K562 (cell line): ENCODE results near the gene FAM83F. TPM values are rescaled to one million over a fixed set of nuclear protein-coding genes. Genes with fewer than 3 reads are reported as not detected.

Source experiments
- BRCA1 ChIP-seq, 2 experiments: fragments of 450-650 bp in 1 of 2; sonication (generic) in 1 of 2; formaldehyde crosslinking in 1 of 2; IDR thresholded peaks; 2 replicates each; pipeline versions ENCODE4 v1.5.0 to v1.6.1; 2017 to 2020; ENCODE audit warnings: mild to moderate bottlenecking in 1 of 2, missing genetic modification reagents in 1 of 2
- CEBPG ChIP-seq, 3 experiments: fragments of 200-800 bp in 1 of 3; sonication (Bioruptor generic) in 1 of 3; sonication (generic) in 1 of 3; formaldehyde crosslinking in 1 of 3; IDR thresholded peaks in 2 of 3; conservative IDR thresholded peaks in 1 of 3; 2 replicates each; pipeline versions ENCODE4 v1.6.1 to v1.8.0; 2016 to 2022; ENCODE audit warnings: missing compliant biosample characterization in 2 of 3, missing genetic modification characterization in 2 of 3, mild to moderate bottlenecking in 1 of 3, missing genetic modification reagents in 1 of 3
- CGGBP1 ChIP-seq: fragments of 250-450 bp; sonication (Bioruptor Pico); IDR thresholded peaks from 2 replicates; pipeline ENCODE4 v1.9.0; 2021; ENCODE audit warnings: mild to moderate bottlenecking
- CHD7 ChIP-seq: fragments of 200-600 bp; sonication (generic); IDR thresholded peaks from one replicate; pipeline ENCODE4 v1.6.1; 2012; ENCODE audit warnings: mild to moderate bottlenecking, low read depth, low read length, inconsistent platforms
- GTF2E2 ChIP-seq: fragments of 200-800 bp; sonication (Bioruptor generic); IDR thresholded peaks from 2 replicates; pipeline ENCODE4 v1.6.1; 2016; ENCODE audit warnings: missing genetic modification characterization, missing compliant biosample characterization
- HDGF ChIP-seq: fragments of 450-650 bp; IDR thresholded peaks from 2 replicates; pipeline ENCODE4 v1.6.1; 2016
- KLF13 ChIP-seq: fragments of 450-650 bp; IDR thresholded peaks from 2 replicates; pipeline ENCODE4 v1.6.1; 2016; ENCODE audit warnings: missing genetic modification characterization, low read depth, mild to moderate bottlenecking, missing compliant biosample characterization, moderate library complexity, borderline replicate concordance
- PCBP2 ChIP-seq: fragments of 200-400 bp; formaldehyde crosslinking; IDR thresholded peaks from 2 replicates; pipeline ENCODE4 v1.6.1; 2018; ENCODE audit warnings: low read length, low read depth, mild to moderate bottlenecking, moderate library complexity; ENCODE audit not compliant: poor library complexity, severe bottlenecking
- PHB ChIP-seq: fragments of 250-450 bp; sonication (Bioruptor Pico); IDR thresholded peaks from 2 replicates; pipeline ENCODE4 v1.5.0; 2021
- PHF20 ChIP-seq: fragments of 450-650 bp; IDR thresholded peaks from 2 replicates; pipeline ENCODE4 v1.6.1; 2018; ENCODE audit not compliant: partially characterized antibody
- PHTF2 ChIP-seq: fragments of 250-450 bp; sonication (Bioruptor Pico); IDR thresholded peaks from 2 replicates; pipeline ENCODE4 v1.5.0; 2021; ENCODE audit warnings: mild to moderate bottlenecking
- POLR2B ChIP-seq: fragments of 450-650 bp; IDR thresholded peaks from 2 replicates; pipeline ENCODE4 v1.6.1; 2018; ENCODE audit warnings: low read depth; ENCODE audit not compliant: partially characterized antibody
- PTBP1 ChIP-seq: fragments of 200-400 bp; formaldehyde crosslinking; IDR thresholded peaks from 2 replicates; pipeline ENCODE4 v1.6.1; 2017; ENCODE audit warnings: low read depth, low read length
- SIN3A ChIP-seq, 2 experiments: fragments of 150-350 bp in 1 of 2; IDR thresholded peaks; 2 replicates each; pipeline ENCODE4 v1.6.1; 2011 to 2016; ENCODE audit warnings: borderline replicate concordance in 2 of 2, low read depth in 2 of 2, low read length in 2 of 2, mild to moderate bottlenecking in 2 of 2, moderate library complexity in 2 of 2; ENCODE audit not compliant: control insufficient read depth in 1 of 2
- TBP ChIP-seq: optimal IDR thresholded peaks from 2 replicates; pipeline ENCODE3; 2011; ENCODE audit warnings: low read depth, low read length, improper control_type of control experiment
- ZBTB8A ChIP-seq: fragments of 450-650 bp; IDR thresholded peaks from 2 replicates; pipeline ENCODE4 v1.6.1; 2018; ENCODE audit warnings: mild to moderate bottlenecking, moderate library complexity; ENCODE audit not compliant: partially characterized antibody
- ZNF696 ChIP-seq: fragments of 250-450 bp; sonication (Bioruptor Pico); conservative IDR thresholded peaks from 2 replicates; pipeline ENCODE4 v1.4.0; 2020; ENCODE audit warnings: mild to moderate bottlenecking, moderate library complexity
- polyA plus RNA-seq, 8 experiments: library from polyadenylated mRNA; depleted of rRNA in 4 of 8; stranded (reverse) in 5 of 8; unstranded in 3 of 8; fragments of >200 nt; fragmentation: Nextera tagmentation in 2 of 8; fragmentation: Illumina TruSeq in 1 of 8; extraction: Ambion mirVana in 2 of 8; extraction: Trizol in 1 of 8; gene quantifications; 2 replicates each; pipeline versions ENCODE4 v1.2.1 to v1.2.3, GENCODE V29; 2011 to 2014; ENCODE audit warnings: inconsistent platforms in 1 of 8, missing spikeins in 1 of 8
- total RNA-seq, 7 experiments: library from RNA; depleted of rRNA in 6 of 7; stranded (reverse); fragments of >200 nt in 6 of 7; fragmentation: Illumina TruSeq in 2 of 7; extraction: Trizol in 2 of 7; gene quantifications; 2 replicates each; pipeline versions ENCODE4 v1.2.1 to v1.2.3, GENCODE V29; 2011 to 2021; ENCODE audit warnings: low replicate concordance in 1 of 7

The FAM83F gene
- total and polyA plus RNA-seq, 9 of the 15 experiments (the other 6 are each of a cell fraction or from before 2014, with no cell fraction given): under 0.01 to 0.13 (median 0.04) TPM; not detected in 1

DNA sequence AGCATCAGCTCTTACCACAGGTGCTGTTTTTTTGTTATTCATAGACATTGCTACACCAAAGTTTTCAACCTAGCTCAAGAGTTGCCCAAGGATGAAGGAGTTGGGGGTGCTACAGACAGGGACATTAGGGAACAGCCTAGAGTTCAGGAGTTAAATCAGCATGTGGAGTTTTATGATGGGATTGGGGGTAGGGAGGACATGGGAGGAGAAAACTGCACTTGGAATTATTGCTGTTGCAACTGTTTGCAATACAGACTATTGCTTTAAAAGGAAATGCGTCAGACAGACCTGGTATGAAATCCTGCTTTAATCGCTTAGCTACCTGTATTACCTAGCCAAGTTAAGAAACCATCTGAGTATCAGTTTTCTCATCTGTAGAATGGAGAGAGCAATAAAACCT lies 28.3 kb upstream of the FAM83F start (continued):
- no peak for TF ChIP-seq CGGBP1 (CRISPR knock-in tag)
- TF ChIP-seq SIN3A (IDR thresholded peaks at IDR 0.05; ENCODE audit: borderline replicate concordance in 2 of 2, control insufficient read depth in 1 of 2, low read depth in 2 of 2, low read length in 2 of 2): no peak
- TF ChIP-seq PHF20: no peak
- no peak for TF ChIP-seq TBP
- TF ChIP-seq PHB (CRISPR knock-in tag): no peak
- TF ChIP-seq ZNF696: no peak
- TF ChIP-seq PHTF2 (CRISPR knock-in tag): no peak
- TF ChIP-seq PCBP2: no peak
- TF ChIP-seq BRCA1 (IDR thresholded peaks at IDR 0.05): no peak
- no peak for TF ChIP-seq BRCA1 (CRISPR knock-in tag; IDR thresholded peaks at IDR 0.05)
- TF ChIP-seq CEBPG (CRISPR knock-in tag; IDR thresholded peaks at IDR 0.05): peak; percentile 61; the same call in 1 of the 2 replicates
- TF ChIP-seq CEBPG (tag; conservative IDR thresholded peaks at IDR 0.05 in 1 of 2, IDR thresholded peaks at IDR 0.05 in 1 of 2): peak in 1 of 2 experiments; percentile 76; a peak in 2 of 4 replicates
- no peak for TF ChIP-seq ZBTB8A
- TF ChIP-seq CHD7: no peak
- TF ChIP-seq GTF2E2 (tag): 0 out of 2 replicates have a peak, but pooled peaks have one; percentile 21
- TF ChIP-seq KLF13 (tag): no peak
- no peak for TF ChIP-seq HDGF
- no peak for TF ChIP-seq PTBP1
- TF ChIP-seq POLR2B: no peak
